Measurements from ENCODE around the gene UBE2J1.

Gene UBE2J1

GRCh38 chr6:89290401-89291155 lies 61.9 kb downstream of the UBE2J1 start:
- no peak for DNase-seq (ENCODE audit: low read depth in 2 of 2)

- DNase-seq (ENCODE audit: low read depth in 2 of 2), result no peak
Observed at GRCh38 chr6:89289710-89290109, 62.8 kb downstream of the UBE2J1 start.

- no peak for DNase-seq (ENCODE audit: low read depth in 2 of 2)
Observed at GRCh38 chr6:89287351-89288028, 65.0 kb downstream of the UBE2J1 start.

- DNase-seq (ENCODE audit: low read depth in 2 of 2), result no peak
Observed at GRCh38 chr6:89286516-89286915, 66.0 kb downstream of the UBE2J1 start.

GRCh38 chr6:89284963-89285735 lies 67.4 kb downstream of the UBE2J1 start:
- DNase-seq (ENCODE audit: low read depth in 2 of 2), result no peak

GRCh38 chr6:89284081-89284480 lies 68.4 kb downstream of the UBE2J1 start:
- DNase-seq (ENCODE audit: low read depth in 2 of 2), result no peak

- DNase-seq (ENCODE audit: low read depth in 2 of 2), result no peak
Observed at GRCh38 chr6:89282749-89283148, 69.8 kb downstream of the UBE2J1 start.

- no peak for DNase-seq (ENCODE audit: low read depth in 2 of 2)
Observed at GRCh38 chr6:89281779-89282246, 70.7 kb downstream of the UBE2J1 start.

- DNase-seq (ENCODE audit: low read depth in 2 of 2), result no peak
Observed at GRCh38 chr6:89278956-89279355, 73.6 kb downstream of the UBE2J1 start.
